AG04450 (cell line): ENCODE data around the gene STRN3. TPM values are rescaled to one million over a fixed set of nuclear protein-coding genes. Genes with fewer than 3 reads are reported as not detected.

Experiments
- CTCF ChIA-PET: fragments of 300-600, 350-600 bp; formaldehyde crosslinking; extraction: SDS; loops from one replicate; lab custom pipeline; 2022; ENCODE audit warnings: antibody characterized with exemption, inconsistent platforms; lab: Charles Lee
- POLR2A ChIA-PET: fragments of 350-600 bp; formaldehyde crosslinking; extraction: SDS; loops from one replicate; lab custom pipeline; 2021; ENCODE audit warnings: antibody characterized with exemption, inconsistent platforms; lab: Yijun Ruan, JAX
- DNase-seq: peaks from one replicate; pipeline ENCODE4 v3.0.0-alpha.2; 2011; ENCODE audit warnings: low read depth, low spot score
- H3K27ac ChIP-seq: one replicate; pipeline ENCODE4 v1.5.1; 2012; ENCODE audit warnings: low read depth, low read length, control low read depth
- H3K27me3 ChIP-seq: one replicate; pipeline ENCODE4 v1.6.0; 2012; ENCODE audit warnings: low read length; ENCODE audit not compliant: control insufficient read depth, insufficient read depth
- H3K4me3 ChIP-seq: 2 replicates; pipeline ENCODE4 v1.5.1; 2011; ENCODE audit warnings: mild to moderate bottlenecking, low read depth, low read length, control low read depth
- H3K9me3 ChIP-seq: 2 replicates; pipeline ENCODE4 v1.5.1; 2012; ENCODE audit warnings: low read length; ENCODE audit not compliant: control insufficient read depth, insufficient read depth
- CTCF ChIP-seq: IDR thresholded peaks from 2 replicates; pipeline ENCODE4 v1.5.1; 2011; ENCODE audit warnings: low read depth, low read length, control low read depth, inconsistent platforms
- polyA plus RNA-seq: library from polyadenylated mRNA; depleted of rRNA; stranded (reverse); fragments of >200 nt; gene quantifications from 2 replicates; pipeline ENCODE4 v1.2.3, GENCODE V29; 2011; rRNA removed
- small RNA-seq: library from RNA; depleted of rRNA; stranded (forward); fragments of <200 nt; gene quantifications from one replicate; pipeline ENCODE3, GENCODE V24; 2012; ENCODE audit warnings: low read depth; ENCODE audit not compliant: insufficient read length

Gene STRN3
- polyA plus RNA-seq, 1 experiment: 41.1 TPM

DNA sequence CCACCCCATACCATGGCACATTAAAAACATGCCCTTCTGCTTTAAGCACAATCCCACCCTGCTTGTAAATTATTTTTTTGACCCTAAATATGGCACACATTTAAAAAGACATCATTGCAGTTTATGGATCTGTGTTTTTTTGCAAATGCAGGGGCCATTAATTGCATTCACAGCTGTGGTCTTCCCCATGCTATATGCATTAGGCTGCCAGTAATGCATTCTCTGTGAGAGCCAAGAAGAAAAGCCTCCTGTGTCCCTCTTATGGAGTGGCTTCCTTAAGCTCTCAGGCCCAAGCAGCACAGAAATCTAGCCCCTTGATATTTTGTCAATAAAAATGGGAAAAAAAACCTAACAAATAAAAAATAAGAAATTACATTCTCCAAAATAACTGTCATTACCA lies 172.2 kb downstream of the STRN3 start:
- CTCF ChIA-PET: no interaction called here
- H3K4me3 ChIP-seq: no peak overlapping the region
- no peak overlapping the region for H3K27ac ChIP-seq
- H3K27me3 ChIP-seq: no peaks in the 10 kb centered on the region
- POLR2A ChIA-PET: no interaction called here
- no peak for DNase-seq
- no peaks in the 10 kb centered on the region for H3K9me3 ChIP-seq
- TF ChIP-seq CTCF: no peak

DNA sequence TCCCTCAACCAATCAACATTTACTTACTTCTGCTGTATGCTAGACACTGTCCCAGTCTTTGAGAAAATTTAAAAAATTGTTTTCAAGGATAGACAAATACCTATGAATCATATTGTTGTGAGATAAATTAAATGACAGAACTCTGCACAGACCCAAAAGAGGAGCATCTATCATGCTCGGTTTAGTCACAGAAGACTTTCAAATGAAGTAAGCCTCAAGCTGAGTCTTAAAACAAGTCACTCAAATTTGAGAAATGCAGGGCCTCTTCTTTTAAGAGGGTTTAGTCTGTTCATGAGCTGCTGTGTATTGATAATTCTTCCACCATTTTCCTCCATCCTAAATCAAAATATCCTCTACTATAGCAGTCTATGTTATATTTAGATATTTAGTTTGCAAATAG lies 176.2 kb downstream of the STRN3 start:
- Histone ChIP-seq H3K9me3 (no peaks in the 10 kb centered on the region), H3K27ac (no peak overlapping the region), H3K4me3 (no peak overlapping the region), H3K27me3 (no peaks in the 10 kb centered on the region)
- DNase-seq: no peak
- no peak for TF ChIP-seq CTCF
- CTCF ChIA-PET: no interaction called here
- POLR2A ChIA-PET: no interaction called here

- H3K27me3 ChIP-seq: no peaks in the 10 kb centered on the region
- no peak for TF ChIP-seq CTCF
- no peak overlapping the region for H3K4me3 ChIP-seq
- H3K9me3 ChIP-seq: no peaks in the 10 kb centered on the region
- ChIA-PET POLR2A (no interaction called here), CTCF (no interaction called here)
- DNase-seq: no peak
- H3K27ac ChIP-seq: no peak overlapping the region
Measured at GRCh38 chr14:30849354-30849753, 176.8 kb downstream of the STRN3 start.

DNA sequence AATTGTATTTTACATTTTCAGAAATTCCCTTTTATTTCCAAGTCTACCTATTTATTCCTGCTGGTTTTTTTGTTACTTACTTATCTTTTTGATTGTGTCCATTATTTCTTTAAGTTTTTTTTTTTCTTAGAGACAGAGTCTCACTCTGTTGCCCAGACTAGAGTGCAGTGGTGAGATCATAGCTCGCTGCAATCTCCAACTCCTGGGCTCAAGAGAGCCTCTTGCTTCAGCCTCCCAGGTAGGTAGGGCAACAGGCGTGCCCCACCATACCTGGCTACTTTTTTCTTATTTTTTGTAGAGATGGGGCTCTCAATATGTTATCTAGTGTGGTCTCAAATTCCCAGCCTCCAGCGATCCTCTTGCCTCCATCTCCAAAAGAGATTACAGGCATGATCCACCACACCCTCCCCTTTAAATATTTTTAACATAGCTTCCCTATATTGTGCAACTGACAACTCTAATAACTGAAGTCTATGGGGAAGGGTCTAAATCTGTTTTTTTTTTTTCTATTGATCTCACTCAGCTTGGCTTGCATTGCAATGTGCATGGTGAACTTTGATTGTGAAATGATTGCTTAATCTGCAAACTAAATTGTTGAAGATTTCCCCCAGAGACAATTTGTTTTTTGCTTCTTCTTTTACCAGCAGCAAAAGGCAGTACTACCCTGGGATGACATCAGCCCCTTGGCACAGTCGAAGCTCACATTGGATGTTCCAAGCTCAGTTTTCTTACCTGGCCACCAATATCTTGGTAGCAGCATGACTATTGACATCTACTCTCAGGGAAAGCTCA lies 177.5 kb downstream of the STRN3 start:
- POLR2A ChIA-PET: no interaction called here
- CTCF ChIA-PET: no interaction called here
- H3K4me3 ChIP-seq: no peak overlapping the region

More for the DNA sequence above, 177.5 kb downstream of the STRN3 start:
- no peak for TF ChIP-seq CTCF
- no peak for DNase-seq
- H3K9me3 ChIP-seq: no peaks in the 10 kb centered on the region
- no peaks in the 10 kb centered on the region for H3K27me3 ChIP-seq
- H3K27ac ChIP-seq: no peak overlapping the region

Small RNAs within 50 kb of the gene (small RNA-seq; reads per million reads assigned to genes)
- gene HIGD1AP17 (not detected), gene MIR624 (91.4 reads per million, percentile 88 among the genes with 10 or more reads in this experiment)

Other genes with a start within 250 kb of the STRN3 start
- gene COCH, start 151.8 kb downstream of the STRN3 start, polyA plus RNA-seq: 0.17 and 0.19 TPM in 2 replicates
- gene AP4S1, start 730 bp downstream of the STRN3 start, polyA plus RNA-seq: 5.5 and 8.0 TPM in 2 replicates
- 96.5 and 121 TPM in 2 replicates for gene HECTD1, start 181.4 kb upstream of the STRN3 start, polyA plus RNA-seq